ENCODE data around the gene MSANTD2.

GRCh38 chr11:124823512-124824376 is 23.5 kb upstream of the MSANTD2 start:
- TF ChIP-seq, protein P1, sequence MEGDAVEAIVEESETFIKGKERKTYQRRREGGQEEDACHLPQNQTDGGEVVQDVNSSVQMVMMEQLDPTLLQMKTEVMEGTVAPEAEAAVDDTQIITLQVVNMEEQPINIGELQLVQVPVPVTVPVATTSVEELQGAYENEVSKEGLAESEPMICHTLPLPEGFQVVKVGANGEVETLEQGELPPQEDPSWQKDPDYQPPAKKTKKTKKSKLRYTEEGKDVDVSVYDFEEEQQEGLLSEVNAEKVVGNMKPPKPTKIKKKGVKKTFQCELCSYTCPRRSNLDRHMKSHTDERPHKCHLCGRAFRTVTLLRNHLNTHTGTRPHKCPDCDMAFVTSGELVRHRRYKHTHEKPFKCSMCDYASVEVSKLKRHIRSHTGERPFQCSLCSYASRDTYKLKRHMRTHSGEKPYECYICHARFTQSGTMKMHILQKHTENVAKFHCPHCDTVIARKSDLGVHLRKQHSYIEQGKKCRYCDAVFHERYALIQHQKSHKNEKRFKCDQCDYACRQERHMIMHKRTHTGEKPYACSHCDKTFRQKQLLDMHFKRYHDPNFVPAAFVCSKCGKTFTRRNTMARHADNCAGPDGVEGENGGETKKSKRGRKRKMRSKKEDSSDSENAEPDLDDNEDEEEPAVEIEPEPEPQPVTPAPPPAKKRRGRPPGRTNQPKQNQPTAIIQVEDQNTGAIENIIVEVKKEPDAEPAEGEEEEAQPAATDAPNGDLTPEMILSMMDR (IDR thresholded peaks at IDR 0.05; ENCODE audit: insufficient read depth, low read depth, low read length), result no peak
- no peak for TF ChIP-seq EZH2 (IDR thresholded peaks at IDR 0.05; ENCODE audit: insufficient read depth, low read length)
